Smooth muscle cell (in vitro differentiated cells): ENCODE measurements around the gene ZDHHC16. TPM values are rescaled to one million over a fixed set of nuclear protein-coding genes. Genes with fewer than 3 reads are reported as not detected.

Source experiments
- DNase-seq: peaks from one replicate; lab custom pipeline; 2025; ENCODE audit not compliant: unreplicated experiment; lab: John Stamatoyannopoulos, UW
- H2AFZ ChIP-seq: fragments of 200-600 bp; sonication (generic); 2 replicates; pipeline ENCODE4 v1.6.0; 2016; ENCODE audit warnings: antibody characterized with exemption, low read depth, mild to moderate bottlenecking
- H3F3A ChIP-seq: fragments of 200-600 bp; sonication (generic); 2 replicates; pipeline ENCODE4 v1.6.0; 2017; ENCODE audit warnings: antibody characterized with exemption, low read depth
- H3K27ac ChIP-seq: fragments of 200-600 bp; sonication (generic); 2 replicates; pipeline ENCODE4 v1.5.1; 2016; ENCODE audit warnings: low read depth, mild to moderate bottlenecking
- H3K27me3 ChIP-seq: fragments of 200-600 bp; sonication (generic); 2 replicates; pipeline ENCODE4 v1.6.1; 2016; ENCODE audit warnings: low read depth, mild to moderate bottlenecking
- H3K36me3 ChIP-seq: fragments of 200-600 bp; sonication (generic); 2 replicates; pipeline ENCODE4 v1.5.1; 2016; ENCODE audit warnings: low read depth
- H3K4me1 ChIP-seq: fragments of 200-600 bp; sonication (generic); 2 replicates; pipeline ENCODE4 v1.5.1; 2016; ENCODE audit warnings: low read depth
- H3K4me2 ChIP-seq: fragments of 200-600 bp; sonication (generic); 2 replicates; pipeline ENCODE4 v1.6.0; 2016; ENCODE audit warnings: mild to moderate bottlenecking
- H3K4me3 ChIP-seq: fragments of 200-600 bp; sonication (generic); 2 replicates; pipeline ENCODE4 v1.5.1; 2016; ENCODE audit warnings: mild to moderate bottlenecking
- H3K79me2 ChIP-seq: fragments of 200-600 bp; sonication (generic); 2 replicates; pipeline ENCODE4 v1.6.0; 2016; ENCODE audit warnings: low read depth, mild to moderate bottlenecking
- H3K9ac ChIP-seq: fragments of 200-600 bp; sonication (generic); 2 replicates; pipeline ENCODE4 v1.6.0; 2016; ENCODE audit warnings: low read depth
- H3K9me3 ChIP-seq: fragments of 200-600 bp; sonication (generic); replicated peaks from 2 replicates; pipeline ENCODE4 v1.5.1; 2016; ENCODE audit warnings: low read depth
- H4K20me1 ChIP-seq: fragments of 200-600 bp; sonication (generic); 2 replicates; pipeline ENCODE4 v1.6.0; 2016; ENCODE audit warnings: low read depth
- WGBS: methylation state at CpG from one replicate; pipeline ENCODE4 v1.1.7; 2016; ENCODE audit warnings: low lambda C conversion rate; 5-methylcytosine and 5-hydroxymethylcytosine counted together
- polyA plus RNA-seq: library from polyadenylated mRNA; unstranded; fragments of >200 nt; fragmentation: Nextera tagmentation; extraction: Ambion mirVana; gene quantifications from 2 replicates; pipeline ENCODE4 v1.2.1, GENCODE V29; 2016
- total RNA-seq: library from RNA; depleted of rRNA; stranded (reverse); fragments of >200 nt; gene quantifications from 2 replicates; pipeline ENCODE4 v1.2.3, GENCODE V29; 2014
- TF ChIP-seq, protein P1 (sequence below): fragments of 200-600 bp; sonication (generic); IDR thresholded peaks from 2 replicates; pipeline ENCODE4 v1.5.1; 2017; ENCODE audit warnings: borderline replicate concordance, mild to moderate bottlenecking, antibody characterized with exemption; ENCODE audit not compliant: insufficient read depth, poor library complexity, severe bottlenecking

ZDHHC16 gene
- total and polyA plus RNA-seq, 2 experiments from 2014 or later = 50.3 to 73.3 TPM

DNA sequence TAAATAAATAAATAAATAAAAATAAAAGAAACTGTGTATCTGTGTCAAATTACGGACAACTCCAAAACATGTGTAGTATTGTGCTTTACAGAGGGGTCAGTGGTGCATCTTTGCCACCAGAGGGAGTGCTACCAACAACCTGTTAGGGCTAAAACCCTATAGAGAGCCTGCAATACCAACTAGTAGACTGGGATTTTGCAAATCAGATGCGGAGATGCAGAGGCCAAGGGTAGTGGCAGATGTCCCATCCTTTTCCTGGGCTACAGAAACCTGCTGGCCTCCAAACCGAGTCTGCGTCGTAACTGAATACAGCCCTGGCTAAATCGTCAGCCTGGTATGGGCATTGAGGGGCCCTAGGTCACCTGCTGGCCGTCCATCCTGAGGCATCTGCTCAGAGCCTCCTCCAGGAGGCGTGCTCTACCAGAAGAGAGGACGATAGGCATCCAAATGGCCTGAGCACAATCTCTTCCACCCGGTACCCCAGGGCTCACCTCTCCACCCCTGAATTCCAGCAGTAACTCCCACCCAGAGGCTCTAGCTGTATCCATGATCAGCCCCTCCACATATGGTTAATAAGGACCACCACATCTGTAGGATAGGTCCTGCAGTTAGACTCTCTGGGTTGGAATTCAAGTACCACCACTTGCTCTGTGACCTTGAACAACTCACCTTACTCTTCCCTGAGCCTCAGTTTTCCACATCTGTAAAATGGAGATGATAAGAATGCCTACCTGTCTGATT lies 38.6 kb upstream of the ZDHHC16 start:
- peaks cover 9% of the 10 kb centered on the region for H3F3A ChIP-seq
- H3K4me3 ChIP-seq = no peak overlapping the region
- H2AFZ ChIP-seq = no peak overlapping the region
- no peaks in the 10 kb centered on the region for H4K20me1 ChIP-seq
- H3K79me2 ChIP-seq = no peaks in the 10 kb centered on the region
- H3K27ac ChIP-seq = no peak overlapping the region
- no peaks in the 10 kb centered on the region for H3K36me3 ChIP-seq
- DNase-seq = no peak
- H3K4me2 ChIP-seq = no peak overlapping the region
- TF ChIP-seq, protein P1, sequence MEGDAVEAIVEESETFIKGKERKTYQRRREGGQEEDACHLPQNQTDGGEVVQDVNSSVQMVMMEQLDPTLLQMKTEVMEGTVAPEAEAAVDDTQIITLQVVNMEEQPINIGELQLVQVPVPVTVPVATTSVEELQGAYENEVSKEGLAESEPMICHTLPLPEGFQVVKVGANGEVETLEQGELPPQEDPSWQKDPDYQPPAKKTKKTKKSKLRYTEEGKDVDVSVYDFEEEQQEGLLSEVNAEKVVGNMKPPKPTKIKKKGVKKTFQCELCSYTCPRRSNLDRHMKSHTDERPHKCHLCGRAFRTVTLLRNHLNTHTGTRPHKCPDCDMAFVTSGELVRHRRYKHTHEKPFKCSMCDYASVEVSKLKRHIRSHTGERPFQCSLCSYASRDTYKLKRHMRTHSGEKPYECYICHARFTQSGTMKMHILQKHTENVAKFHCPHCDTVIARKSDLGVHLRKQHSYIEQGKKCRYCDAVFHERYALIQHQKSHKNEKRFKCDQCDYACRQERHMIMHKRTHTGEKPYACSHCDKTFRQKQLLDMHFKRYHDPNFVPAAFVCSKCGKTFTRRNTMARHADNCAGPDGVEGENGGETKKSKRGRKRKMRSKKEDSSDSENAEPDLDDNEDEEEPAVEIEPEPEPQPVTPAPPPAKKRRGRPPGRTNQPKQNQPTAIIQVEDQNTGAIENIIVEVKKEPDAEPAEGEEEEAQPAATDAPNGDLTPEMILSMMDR = peak; percentile 72
- 5% methylated on average over 10 of the region's 10 CpGs for WGBS
- H3K9me3 ChIP-seq = no peaks in the 10 kb centered on the region
- no peak overlapping the region for H3K9ac ChIP-seq
- H3K4me1 ChIP-seq = no peaks in the 10 kb centered on the region
- H3K27me3 ChIP-seq = no peaks in the 10 kb centered on the region

DNA sequence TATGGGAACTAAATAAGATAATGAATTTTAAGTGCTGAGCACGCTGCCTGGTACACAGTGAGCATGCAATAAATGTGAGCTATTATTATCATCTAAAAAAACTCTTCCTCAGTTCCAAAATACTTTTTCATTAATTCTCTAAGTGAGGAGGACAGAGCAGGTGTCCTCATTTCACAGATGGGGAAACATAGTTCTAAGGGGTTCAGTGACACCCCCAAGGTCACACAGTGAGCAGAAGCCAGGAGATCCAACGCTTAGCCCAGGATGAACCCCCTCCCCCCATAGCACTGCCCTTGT lies 38.1 kb upstream of the ZDHHC16 start:
- Histone ChIP-seq H3K9ac (no peak overlapping the region), H3K4me2 (no peak overlapping the region), H3K27ac (no peak overlapping the region), H3K9me3 (no peaks in the 10 kb centered on the region), H3F3A (peaks cover 9% of the 10 kb centered on the region), H3K27me3 (no peaks in the 10 kb centered on the region), H4K20me1 (no peaks in the 10 kb centered on the region), H3K4me3 (no peak overlapping the region), H2AFZ (no peak overlapping the region), H3K4me1 (no peaks in the 10 kb centered on the region), H3K36me3 (no peaks in the 10 kb centered on the region), H3K79me2 (no peaks in the 10 kb centered on the region)
- 89% methylated on average over 2 of the region's 2 CpGs for WGBS
- no peak for DNase-seq
- TF ChIP-seq, protein P1 = no peak

DNA sequence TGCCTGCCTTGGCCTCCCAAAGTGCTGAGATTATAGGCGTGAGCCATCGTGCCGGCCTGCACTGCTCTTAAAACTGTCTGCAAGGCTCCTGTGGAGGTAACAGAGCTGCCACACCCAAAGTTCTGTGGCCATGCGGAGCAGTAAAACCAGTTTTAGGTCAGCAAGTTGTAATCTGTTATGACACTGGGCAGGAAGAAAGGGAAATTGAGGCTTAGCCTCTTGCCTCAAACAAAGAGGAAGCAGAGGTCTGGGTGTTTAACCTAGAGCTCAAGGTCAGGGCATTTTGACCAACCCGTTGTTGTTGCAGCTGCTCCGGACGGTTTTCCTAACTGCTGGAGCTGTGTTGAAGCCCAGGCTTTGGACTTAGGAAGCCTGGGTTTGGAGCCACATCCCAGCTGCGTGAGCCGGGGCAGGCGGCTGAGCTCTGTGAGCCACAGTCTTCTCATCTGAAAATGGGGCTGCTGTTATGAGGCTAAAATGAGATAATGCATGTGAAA lies 37.4 kb upstream of the ZDHHC16 start:
- Histone ChIP-seq H4K20me1 (no peaks in the 10 kb centered on the region), H3K27ac (no peak overlapping the region), H3K27me3 (no peaks in the 10 kb centered on the region), H3K36me3 (no peaks in the 10 kb centered on the region), H3K4me2 (no peak overlapping the region), H3K4me3 (no peak overlapping the region), H3K79me2 (no peaks in the 10 kb centered on the region), H3K4me1 (peaks cover under 1% of the 10 kb centered on the region), H3F3A (peaks cover 9% of the 10 kb centered on the region), H2AFZ (no peak overlapping the region), H3K9ac (no peak overlapping the region), H3K9me3 (no peaks in the 10 kb centered on the region)
- TF ChIP-seq, protein P1 = no peak
- WGBS = 75% methylated on average over 10 of the region's 10 CpGs
- no peak for DNase-seq

DNA sequence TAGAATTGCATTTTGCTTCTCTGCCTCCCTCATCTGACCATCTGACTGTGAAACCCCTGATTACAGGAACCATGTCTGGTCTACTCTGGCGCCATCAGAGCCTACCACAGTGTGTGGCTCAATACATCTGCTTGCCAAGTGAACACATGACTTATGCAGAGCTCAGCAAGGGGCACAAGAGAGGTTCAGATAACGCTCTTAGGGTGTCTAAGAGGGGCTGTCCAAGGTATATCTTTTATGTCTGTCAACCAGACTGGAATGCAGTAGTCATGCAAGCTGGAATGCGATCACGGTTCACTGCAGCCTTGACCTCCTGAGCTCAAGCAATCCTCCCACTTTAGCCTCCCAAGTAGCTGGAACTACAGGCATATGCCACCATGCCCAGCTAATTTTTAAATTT lies 34.6 kb upstream of the ZDHHC16 start:
- 76% methylated on average over 4 of the region's 4 CpGs for WGBS
- TF ChIP-seq, protein P1 = no peak
- H2AFZ ChIP-seq = no peak overlapping the region
- H3K9ac ChIP-seq = no peak overlapping the region
- no peak overlapping the region for H3K4me3 ChIP-seq
- H3K9me3 ChIP-seq = no peaks in the 10 kb centered on the region
- H3K27ac ChIP-seq = no peak overlapping the region
- peaks cover 9% of the 10 kb centered on the region for H3F3A ChIP-seq
- no peaks in the 10 kb centered on the region for H3K79me2 ChIP-seq
- no peaks in the 10 kb centered on the region for H3K36me3 ChIP-seq
- no peaks in the 10 kb centered on the region for H4K20me1 ChIP-seq
- no peak overlapping the region for H3K4me2 ChIP-seq
- no peaks in the 10 kb centered on the region for H3K27me3 ChIP-seq
- DNase-seq = no peak
- H3K4me1 ChIP-seq = peaks cover 10% of the 10 kb centered on the region
